Activated CD8-positive, alpha-beta memory T cell treated with anti-CD3 and anti-CD28 coated beads for 4 hours (primary cell): Measurements from ENCODE around the gene HSBP1L1.
"Not testable (repeated sequence)": the region's sequence is repeated elsewhere in the genome, so short reads cannot be mapped to it uniquely, and the experiment has no call there.

Experiments
- DNase-seq, 2 donors: peaks; one replicate each; pipeline ENCODE4 v3.0.0-alpha.2; 2020; ENCODE audit warnings: low read depth in 2 of 2

Gene HSBP1L1

DNA sequence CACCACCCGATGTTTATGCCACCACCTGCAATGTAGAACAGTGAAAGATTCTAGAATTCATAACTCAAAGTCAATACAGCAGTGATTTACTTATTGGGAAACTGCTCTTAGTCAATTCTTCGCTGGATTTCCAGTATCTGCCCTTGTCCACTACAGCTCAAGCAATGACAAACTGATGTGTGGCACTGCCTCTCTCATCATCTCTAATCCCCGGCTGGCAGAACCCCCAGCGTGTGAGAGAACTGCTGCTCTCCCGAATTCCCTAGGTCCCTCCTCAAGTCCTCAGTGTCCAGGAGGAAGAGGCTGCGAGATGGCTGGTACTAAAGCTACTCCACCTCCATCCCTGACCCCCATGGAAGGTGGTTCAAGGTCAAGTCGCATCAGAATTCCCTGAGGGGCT is 22.3 kb downstream of the HSBP1L1 start:
- no peak for DNase-seq

DNA sequence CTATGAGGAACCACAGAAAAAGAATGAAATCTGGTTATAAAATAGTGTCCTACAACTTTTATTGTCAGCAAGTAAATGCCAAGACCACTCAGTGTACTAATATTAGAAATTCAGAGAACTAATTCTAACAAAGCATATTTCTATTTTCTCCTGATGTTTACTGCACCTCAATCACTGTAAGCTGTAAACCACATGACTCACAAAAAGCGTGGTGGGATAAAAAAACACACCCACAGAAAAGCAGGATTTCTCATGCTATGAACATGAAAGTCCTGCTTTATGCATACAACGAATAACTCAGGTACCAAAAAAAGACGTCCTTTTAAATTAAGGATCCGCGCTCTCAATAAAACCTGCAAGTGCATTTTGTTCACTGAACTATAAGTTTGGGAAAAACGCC is 23.1 kb downstream of the HSBP1L1 start:
- no peak for DNase-seq

DNA sequence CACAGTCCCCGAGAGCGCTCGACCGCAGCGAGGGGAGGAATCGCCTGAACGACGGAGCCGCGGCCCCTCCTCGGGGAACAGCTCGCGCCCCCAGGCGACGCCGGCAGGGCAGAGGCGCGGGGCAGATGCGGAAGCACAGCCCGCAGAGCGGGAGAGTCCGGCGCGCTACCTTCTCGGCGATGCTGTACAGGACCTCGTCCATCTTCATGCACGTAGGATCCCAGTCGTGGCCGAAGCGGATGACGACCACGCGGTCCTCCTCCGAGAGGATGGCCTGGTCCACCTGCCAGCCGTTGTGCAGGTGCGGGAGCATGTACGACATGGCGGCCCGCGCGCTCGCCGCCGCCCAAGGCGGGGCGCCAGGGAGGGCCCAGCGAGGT is 23.6 kb downstream of the HSBP1L1 start:
- peak in 1 of 2 donors; percentile 27 for DNase-seq

DNA sequence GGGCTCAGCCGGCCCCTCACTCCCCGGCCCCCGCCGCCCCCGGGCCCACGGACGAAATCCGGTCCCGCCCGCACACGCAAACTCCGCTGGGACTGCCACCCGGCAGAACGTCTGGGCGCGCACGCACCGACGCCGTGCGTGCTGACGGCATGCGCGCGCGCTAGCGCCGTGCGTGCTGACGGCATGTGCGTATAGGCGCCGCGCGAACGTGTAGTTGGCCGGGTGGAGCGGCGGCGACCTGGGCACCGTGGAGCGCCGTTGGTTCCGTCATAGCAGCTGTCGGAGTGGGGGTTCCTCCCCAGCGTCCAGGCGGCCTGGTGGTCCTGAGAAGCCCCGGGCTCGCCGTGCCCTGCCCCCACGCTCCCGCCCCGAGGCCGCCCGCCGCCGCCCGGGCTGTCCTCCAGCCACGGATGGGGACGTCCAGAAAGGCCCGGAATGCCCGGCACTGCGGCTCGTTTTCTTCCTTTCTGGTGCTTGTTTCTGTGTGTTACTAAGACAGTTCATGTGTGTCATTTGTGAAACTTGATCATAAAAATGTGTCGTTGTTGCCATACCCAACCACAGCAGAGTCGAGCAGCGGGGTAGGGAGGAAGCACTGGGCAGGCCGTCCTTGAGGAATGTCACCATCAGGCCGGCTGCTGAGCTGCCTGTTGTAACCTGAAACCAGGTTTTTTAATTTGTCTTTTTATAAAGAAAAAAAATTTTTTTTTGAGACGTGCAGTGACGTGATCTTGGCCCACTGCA is 24.2 kb downstream of the HSBP1L1 start, which contains the start of gene TXNL4A:
Gene TXNL4A, minus strand, starts transcription at position 113 of the 744 bp plus-strand sequence. CDS start 171 bp downstream, outside the sequence.
- peak; percentile 67 to 72 for DNase-seq

DNA sequence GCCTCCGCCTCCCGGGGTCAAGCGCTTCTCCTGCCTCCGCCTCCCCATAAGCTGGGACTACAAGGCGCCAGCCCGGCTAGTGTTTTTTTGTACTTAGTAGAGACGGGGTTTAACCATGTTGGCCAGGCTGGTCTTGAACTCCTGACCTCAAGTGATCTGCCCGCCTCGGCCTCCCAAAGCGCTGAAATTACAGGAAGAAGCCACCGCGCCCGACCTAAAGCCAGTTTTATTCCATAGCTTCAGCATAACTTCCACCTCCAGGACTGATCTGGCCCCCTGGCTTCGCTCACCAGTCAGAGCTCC is 24.7 kb downstream of the HSBP1L1 start:
- no peak for DNase-seq

DNA sequence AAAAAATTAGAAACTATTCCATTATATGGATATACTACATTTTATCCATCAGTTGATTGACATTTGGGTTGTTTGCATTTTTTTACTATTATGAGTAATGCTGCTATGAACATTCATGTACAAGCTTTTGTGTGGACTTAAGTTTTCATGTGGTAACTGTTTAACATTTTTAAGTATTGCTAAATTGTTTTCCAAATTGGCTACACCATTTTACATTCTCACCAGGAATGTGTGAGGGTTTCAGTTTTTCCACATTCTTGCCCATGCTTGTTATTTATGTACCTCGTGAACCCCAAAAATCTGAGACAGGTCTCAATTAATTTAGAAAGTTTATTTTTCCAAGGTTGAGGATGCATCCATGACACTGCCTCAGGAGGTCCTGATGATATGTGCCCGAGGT is 27.1 kb downstream of the HSBP1L1 start:
- no peak for DNase-seq

DNA sequence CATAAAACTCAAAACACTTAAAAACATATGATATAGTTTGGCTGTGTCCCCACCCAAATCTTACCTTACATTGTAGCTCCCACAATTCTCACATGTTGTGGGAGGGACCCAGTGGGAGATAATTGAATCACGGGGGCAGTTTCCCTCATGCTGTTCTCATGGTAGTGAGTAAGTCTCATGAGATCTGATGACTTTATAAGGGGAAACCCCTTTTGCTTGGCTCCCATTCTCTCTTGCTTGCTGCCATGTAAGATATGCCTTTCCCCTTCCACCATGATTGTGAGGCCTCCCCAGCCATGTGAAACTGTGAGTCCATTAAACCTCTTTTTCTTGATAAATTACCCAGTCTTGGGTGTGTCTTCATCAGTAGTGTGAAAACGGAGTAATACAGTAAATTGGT is 35.3 kb downstream of the HSBP1L1 start:
- not testable (repeated sequence) for DNase-seq

DNA sequence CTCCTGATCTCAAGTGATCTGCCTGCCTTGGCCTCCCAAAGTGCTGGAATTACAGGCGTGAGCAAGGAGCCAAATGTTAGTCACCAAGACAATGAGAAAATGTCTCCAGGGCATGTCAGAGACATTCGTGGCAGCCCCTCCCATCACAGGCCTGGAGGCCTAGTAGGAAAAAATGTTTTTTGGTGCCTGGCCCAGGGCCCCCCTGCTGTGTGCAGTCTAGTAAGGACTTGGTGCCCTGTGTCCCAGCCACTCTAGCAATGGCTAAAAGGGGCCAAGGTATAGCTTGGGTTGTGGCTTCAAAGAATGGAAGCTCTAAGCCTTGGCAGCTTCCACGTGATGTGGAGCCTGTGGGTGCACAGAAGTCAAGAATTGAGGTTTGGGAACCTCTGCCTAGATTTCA is 36.4 kb downstream of the HSBP1L1 start:
- no peak for DNase-seq

DNA sequence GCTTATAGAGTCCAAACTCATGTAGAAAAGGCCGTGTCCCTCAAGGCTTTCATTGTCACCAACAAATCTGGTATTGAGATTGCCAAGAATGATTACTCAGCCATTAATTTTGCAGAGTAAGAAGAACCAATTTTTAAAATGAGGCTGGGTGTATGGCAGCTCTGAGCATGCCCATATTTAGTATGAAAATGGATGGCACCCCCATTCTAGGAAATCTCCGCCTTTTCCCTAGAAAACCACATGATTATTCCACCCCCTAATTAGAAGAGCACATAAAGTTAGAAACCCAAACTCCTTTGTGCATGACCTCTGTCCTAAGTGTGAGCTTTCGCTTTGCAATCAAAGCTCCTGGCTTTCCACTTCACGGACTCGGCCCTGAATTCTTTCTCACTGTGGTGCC is 38.0 kb downstream of the HSBP1L1 start:
- DNase-seq: no peak

DNA sequence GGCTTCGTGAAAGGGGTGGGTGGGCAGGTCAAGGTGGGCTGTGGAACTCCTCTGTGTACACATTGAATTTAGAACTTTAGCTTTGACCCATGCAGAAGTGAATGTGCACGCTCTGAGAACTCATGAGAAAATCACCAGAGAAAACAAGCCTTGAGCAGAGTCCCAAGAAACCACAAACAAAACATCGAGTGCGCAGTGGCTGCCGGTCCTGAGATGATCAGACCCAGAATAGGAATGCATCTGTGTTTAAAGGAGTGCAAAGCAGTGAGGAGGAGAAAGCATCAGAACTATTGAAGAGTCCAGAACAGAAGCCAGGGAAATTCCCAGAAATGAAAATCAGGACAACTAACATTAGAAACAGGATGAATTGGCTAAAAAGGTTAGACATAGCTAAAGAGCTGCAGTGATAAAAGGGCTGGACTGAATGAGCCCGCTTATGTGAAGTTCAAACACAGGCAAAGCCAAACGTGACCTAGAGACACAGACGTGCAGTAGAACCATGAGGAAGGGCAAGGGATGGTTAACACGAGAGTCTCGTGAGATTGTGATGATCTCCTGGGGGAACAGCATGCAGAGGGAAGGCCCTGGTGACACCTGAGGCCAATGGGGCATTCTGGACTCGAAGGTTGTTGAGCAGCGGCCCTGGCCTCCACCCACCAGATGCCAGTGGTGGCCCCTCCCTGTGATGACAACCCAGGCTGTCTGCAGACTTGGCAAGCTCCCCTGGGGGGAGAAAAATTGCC is 40.3 kb downstream of the HSBP1L1 start:
- DNase-seq: no peak

DNA sequence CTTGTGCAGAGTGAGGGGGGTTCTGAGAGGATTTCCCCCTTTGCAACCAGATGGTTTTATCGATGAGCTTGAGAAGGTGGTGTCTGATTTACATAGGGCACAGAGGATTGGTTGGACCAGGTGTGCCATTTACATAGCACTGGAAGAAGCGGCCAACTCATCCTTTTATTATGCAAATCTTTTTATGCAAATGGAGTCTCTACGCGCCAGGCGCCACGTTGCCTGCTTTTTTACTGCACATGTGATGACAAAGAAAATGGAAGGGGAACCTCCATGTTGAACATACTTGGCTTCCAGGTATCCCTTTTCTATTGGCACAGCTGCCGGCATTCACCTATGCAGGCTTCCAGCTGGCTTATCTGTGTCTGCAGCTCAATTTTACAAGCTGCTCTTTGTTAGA is 42.3 kb downstream of the HSBP1L1 start:
- DNase-seq: no peak

DNA sequence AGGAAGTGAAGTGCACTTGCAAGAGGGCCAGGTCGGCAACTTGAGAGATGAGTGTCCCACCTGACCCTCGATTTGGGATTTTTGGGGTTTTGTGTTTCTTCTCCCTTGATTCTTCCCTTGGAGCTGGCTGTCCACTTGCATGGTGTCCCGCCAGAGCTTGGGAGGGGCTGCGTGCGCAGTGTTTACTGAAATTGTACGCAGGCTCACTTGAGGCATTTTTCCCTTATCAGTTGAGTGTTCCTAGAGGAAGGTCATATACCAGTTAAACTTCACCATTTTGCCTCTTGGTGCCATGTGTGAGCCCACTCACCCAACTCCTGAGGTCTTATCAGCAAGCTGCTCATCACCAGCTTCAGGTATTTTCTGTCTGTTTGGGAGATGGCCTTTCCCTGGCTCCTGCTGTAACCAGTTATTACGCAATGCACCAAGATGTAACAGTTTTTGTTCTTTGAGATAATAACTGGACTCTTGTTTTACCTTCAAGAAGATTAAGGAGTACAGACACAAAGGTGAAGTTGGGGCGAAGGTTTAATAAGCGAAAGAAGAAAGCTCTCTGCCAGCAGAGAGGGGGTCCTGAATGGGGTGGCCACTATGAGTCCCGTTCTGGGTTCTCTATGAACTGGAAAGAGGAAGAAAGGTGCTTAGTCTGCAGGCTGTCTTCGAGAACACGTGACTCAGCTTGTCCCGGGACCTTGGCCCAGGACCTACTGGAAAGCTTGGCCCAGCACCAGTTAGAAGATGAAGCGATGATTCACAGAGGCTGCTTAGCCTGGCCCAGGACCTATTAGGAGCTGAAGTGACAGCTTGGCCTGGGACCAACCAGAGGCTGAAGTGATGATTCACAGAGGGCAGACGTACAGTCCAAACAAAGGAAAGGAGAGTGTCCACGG is 45.5 kb downstream of the HSBP1L1 start:
- DNase-seq: no peak

DNA sequence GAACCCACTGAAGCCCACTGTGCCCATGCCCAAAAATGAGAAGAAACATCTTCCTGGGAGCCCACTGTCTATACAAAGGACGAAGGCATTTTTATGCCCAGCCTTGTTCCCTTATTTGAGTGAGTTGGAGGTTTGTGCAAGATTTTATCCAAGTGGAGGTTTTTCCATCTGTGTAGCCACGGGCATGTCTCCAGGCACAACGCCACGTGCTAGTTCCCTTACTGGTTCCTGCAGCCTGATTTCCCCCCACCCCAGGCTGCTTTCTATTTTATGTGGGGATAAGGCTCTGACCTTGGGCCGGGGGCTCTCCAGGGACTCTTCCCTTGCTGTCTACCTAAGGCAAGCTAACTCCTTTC is 46.1 kb downstream of the HSBP1L1 start:
- DNase-seq: no peak

DNA sequence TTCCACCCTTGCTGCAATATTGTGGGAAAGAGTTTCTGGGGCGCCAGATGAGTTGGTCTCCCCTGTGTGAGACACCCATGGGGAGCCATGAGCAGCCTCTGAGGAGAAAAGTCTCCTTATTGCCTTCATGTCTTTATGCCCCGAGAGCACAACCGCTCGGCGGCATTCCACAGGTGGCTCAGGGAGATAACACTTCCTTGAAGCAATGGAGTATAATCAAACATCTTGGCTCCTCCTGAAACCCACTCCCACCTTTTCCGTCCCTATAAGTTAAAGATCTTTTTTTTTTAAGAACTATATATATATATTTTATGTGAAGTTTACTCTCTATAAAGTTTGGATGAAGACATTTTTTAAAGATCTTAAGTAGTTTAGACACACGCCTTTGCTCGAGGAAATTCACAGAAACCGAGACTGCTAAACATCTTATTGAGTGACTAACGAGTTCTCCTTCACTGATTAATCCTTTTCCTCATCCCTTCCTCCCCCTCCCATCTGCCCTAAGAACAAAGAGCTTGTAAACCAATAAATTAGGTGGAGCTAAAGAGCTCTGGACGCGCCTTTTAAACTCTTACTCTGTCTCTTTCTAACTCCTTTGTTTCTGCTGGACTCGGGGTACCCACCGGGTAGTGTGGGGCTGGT is 47.2 kb downstream of the HSBP1L1 start:
- DNase-seq: not testable (repeated sequence)

DNA sequence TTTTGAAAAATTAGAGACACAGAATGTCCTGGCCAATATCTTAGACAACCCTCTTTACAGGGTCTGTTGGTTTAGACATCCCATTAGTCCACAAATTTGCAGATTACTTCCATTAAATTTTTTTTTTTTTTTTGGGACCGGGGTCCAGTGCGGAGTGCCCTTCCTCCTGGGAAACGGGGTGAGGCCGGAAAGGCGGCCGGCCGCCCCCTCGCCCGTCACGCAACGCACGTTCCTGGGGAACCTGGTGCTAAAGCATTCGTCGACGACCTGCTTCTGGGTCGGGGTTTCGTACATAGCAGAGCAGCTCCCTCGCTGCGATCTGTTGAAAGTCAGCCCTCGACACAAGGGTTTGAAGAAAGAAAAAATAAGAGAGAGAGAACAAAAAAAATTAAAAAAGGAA is 48.3 kb downstream of the HSBP1L1 start:
- DNase-seq: no peak
